CD4-positive, CD25-positive, alpha-beta regulatory T cell (primary cell): ENCODE data around the gene NEURL1. TPM values are rescaled to one million over a fixed set of nuclear protein-coding genes. Genes with fewer than 3 reads are reported as not detected.
A peak's percentile ranks its signal among the peaks of the same experiment; 100 is the strongest.

ENCODE experiments used
- ATAC-seq, 2 donors: fragments of 150-1000 bp; cut with Tn5 transposase; one replicate each; pipeline ENCODE4 v1.10.0; 2021; ENCODE audit warnings: low read depth in 2 of 2, moderate number of reproducible peaks in 2 of 2, moderate library complexity in 1 of 2
- DNase-seq, 3 donors: peaks; one replicate each; pipeline versions ENCODE4 v3.0.0 to v3.0.0-alpha.2; 2012 to 2022; ENCODE audit warnings: mixed read lengths in 1 of 3
- H3K27ac ChIP-seq: one replicate; pipeline ENCODE4 v1.7.0; 2013; ENCODE audit warnings: mild to moderate bottlenecking, low read length; ENCODE audit not compliant: insufficient read depth, poor library complexity, severe bottlenecking
- H3K27me3 ChIP-seq: one replicate; pipeline ENCODE4 v1.7.0; 2013; ENCODE audit warnings: low read length; ENCODE audit not compliant: control insufficient read depth, insufficient read depth
- H3K36me3 ChIP-seq: one replicate; pipeline ENCODE4 v1.7.0; 2013; ENCODE audit warnings: mild to moderate bottlenecking, low read length, moderate library complexity; ENCODE audit not compliant: control insufficient read depth, insufficient read depth
- H3K4me1 ChIP-seq: 2 replicates; pipeline ENCODE4 v1.7.0; 2013; ENCODE audit warnings: mild to moderate bottlenecking, low read length; ENCODE audit not compliant: insufficient read depth, control insufficient read depth, poor library complexity, severe bottlenecking
- H3K4me3 ChIP-seq: one replicate; pipeline ENCODE4 v1.7.0; 2013; ENCODE audit warnings: low read depth, mild to moderate bottlenecking, low read length, moderate library complexity
- H3K9me3 ChIP-seq, 2 experiments: 1 replicate in 1 of 2; 2 replicates in 1 of 2; pipeline ENCODE4 v1.7.0; 2013; ENCODE audit warnings: low read length in 2 of 2, mild to moderate bottlenecking in 1 of 2, moderate library complexity in 1 of 2; ENCODE audit not compliant: control insufficient read depth in 2 of 2
- H3K27ac Mint-ChIP-seq, 3 donors: one replicate each; pipeline ENCODE4 v1.8.0; 2020 to 2022; ENCODE audit warnings: mild to moderate bottlenecking in 3 of 3, mixed read lengths in 3 of 3, moderate library complexity in 2 of 3
- H3K27me3 Mint-ChIP-seq: one replicate; pipeline ENCODE4 v1.8.0; 2022; ENCODE audit warnings: mild to moderate bottlenecking, mixed read lengths
- H3K36me3 Mint-ChIP-seq: one replicate; pipeline ENCODE4 v1.8.0; 2020; ENCODE audit warnings: mixed read lengths
- H3K4me1 Mint-ChIP-seq, 4 donors: one replicate each; pipeline ENCODE4 v1.8.0; 2020 to 2022; ENCODE audit warnings: mixed read lengths in 4 of 4, mild to moderate bottlenecking in 1 of 4
- H3K4me3 Mint-ChIP-seq, 4 donors: one replicate each; pipeline ENCODE4 v1.8.0; 2020 to 2022; ENCODE audit warnings: mild to moderate bottlenecking in 4 of 4, mixed read lengths in 4 of 4, moderate library complexity in 3 of 4
- H3K9me3 Mint-ChIP-seq, 7 donors: one replicate each; pipeline ENCODE4 v1.8.0; 2020 to 2022; ENCODE audit warnings: mixed read lengths in 7 of 7, mild to moderate bottlenecking in 3 of 7, moderate library complexity in 2 of 7
- polyA plus RNA-seq, 4 donors: library from polyadenylated mRNA; unstranded; fragments of 300-500 nt; fragmentation: Illumina TruSeq; gene quantifications; one replicate each; pipeline ENCODE4 v1.2.3, GENCODE V29; 2021
- total RNA-seq: library from RNA; stranded (reverse); gene quantifications from one replicate; pipeline ENCODE4 v1.2.3, GENCODE V29; 2022

Gene NEURL1
- total and polyA plus RNA-seq, 5 donors from 2014 or later: 0.29 to 1.1 (median 0.71) TPM

DNA sequence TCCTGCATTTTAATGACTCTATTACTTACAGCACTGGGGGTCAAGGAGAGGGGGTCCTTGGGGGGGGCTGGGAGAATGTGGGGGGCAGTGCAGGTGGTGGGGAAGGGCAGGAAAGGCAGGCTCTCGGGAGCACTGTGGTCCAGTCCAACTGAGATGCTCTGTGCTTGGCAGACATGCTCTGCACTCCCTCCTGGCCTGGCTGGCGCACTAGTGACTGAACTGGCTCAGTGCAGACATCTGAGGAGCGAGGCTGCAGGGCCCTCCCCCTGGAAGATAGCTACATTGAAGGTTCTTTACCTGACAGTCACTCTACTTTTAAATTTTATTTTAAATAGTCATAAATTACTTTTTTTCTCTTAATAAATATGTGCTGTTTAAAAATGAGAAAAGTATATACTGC, 105.7 kb downstream of the NEURL1 start:
- no peak for ATAC-seq
- Mint-ChIP-seq H3K36me3 (peaks cover 5% of the 10 kb centered on the region), H3K9me3 (no peaks in the 10 kb centered on the region), H3K27ac (no peak overlapping the region), H3K4me1 (no peaks in the 10 kb centered on the region), H3K4me3 (no peak overlapping the region), H3K27me3 (no peaks in the 10 kb centered on the region)
- no peak for DNase-seq
- Histone ChIP-seq H3K4me1 (no peaks in the 10 kb centered on the region), H3K9me3 (no peaks in the 10 kb centered on the region), H3K4me3 (no peak overlapping the region), H3K27ac (no peak overlapping the region), H3K27me3 (no peaks in the 10 kb centered on the region), H3K36me3 (no peaks in the 10 kb centered on the region)

DNA sequence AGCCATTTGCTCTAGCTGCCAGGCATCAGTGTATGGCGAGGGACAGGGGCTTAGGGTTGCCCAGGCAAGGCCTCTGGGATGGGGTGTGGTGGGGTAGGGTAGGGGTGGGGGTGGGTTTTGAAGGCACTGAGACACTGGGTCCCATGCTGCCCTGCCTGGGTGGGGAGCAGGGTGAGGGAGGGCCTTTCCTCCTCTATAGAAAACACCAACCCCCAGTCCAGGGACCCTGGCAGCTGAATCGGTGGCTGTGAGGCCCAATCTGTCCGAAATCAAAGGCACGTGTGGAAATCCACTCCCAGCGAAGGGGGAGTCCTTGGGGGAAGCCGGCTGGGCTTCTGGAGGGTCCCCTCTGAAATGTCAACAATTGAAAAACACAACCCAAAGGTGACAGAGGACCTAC, 106.4 kb downstream of the NEURL1 start:
- Histone ChIP-seq H3K27me3 (no peaks in the 10 kb centered on the region), H3K4me1 (no peaks in the 10 kb centered on the region), H3K4me3 (no peak overlapping the region), H3K27ac (no peak overlapping the region), H3K9me3 (no peaks in the 10 kb centered on the region), H3K36me3 (no peaks in the 10 kb centered on the region)
- Mint-ChIP-seq H3K36me3 (peaks cover 5% of the 10 kb centered on the region), H3K4me3 (no peak overlapping the region), H3K27ac (no peak overlapping the region), H3K4me1 (no peaks in the 10 kb centered on the region), H3K27me3 (no peaks in the 10 kb centered on the region), H3K9me3 (no peaks in the 10 kb centered on the region)
- DNase-seq: no peak
- ATAC-seq: no peak

DNA sequence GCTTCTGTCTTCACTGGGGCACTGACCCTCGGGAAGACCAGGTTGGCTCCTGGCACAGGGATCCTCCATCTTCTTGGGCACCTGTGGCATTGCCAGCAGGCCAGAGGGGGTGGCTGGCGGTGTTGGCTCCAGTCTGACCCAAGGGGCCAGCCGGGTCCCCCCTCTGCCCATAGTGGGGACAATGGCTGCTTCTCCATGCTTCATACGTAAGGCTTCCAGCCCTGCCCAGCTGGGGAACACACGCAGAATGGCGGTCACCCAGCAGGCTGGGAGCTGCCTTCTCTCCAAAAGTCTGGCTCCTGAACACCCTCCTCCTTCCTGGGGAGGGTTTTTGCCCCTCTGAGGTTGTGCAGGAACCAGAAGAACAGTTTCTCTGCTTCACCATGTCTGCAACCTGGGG, 106.8 kb downstream of the NEURL1 start:
- Histone ChIP-seq H3K36me3 (no peaks in the 10 kb centered on the region), H3K27me3 (no peaks in the 10 kb centered on the region), H3K4me3 (no peak overlapping the region), H3K9me3 (no peaks in the 10 kb centered on the region), H3K4me1 (no peaks in the 10 kb centered on the region), H3K27ac (no peak overlapping the region)
- no peaks in the 10 kb centered on the region for H3K9me3 Mint-ChIP-seq
- DNase-seq (no peak), ATAC-seq (no peak)
- H3K27ac Mint-ChIP-seq: no peak overlapping the region
- H3K4me3 Mint-ChIP-seq: no peak overlapping the region
- H3K36me3 Mint-ChIP-seq: peaks cover 5% of the 10 kb centered on the region
- no peaks in the 10 kb centered on the region for H3K27me3 Mint-ChIP-seq
- no peaks in the 10 kb centered on the region for H3K4me1 Mint-ChIP-seq

DNA sequence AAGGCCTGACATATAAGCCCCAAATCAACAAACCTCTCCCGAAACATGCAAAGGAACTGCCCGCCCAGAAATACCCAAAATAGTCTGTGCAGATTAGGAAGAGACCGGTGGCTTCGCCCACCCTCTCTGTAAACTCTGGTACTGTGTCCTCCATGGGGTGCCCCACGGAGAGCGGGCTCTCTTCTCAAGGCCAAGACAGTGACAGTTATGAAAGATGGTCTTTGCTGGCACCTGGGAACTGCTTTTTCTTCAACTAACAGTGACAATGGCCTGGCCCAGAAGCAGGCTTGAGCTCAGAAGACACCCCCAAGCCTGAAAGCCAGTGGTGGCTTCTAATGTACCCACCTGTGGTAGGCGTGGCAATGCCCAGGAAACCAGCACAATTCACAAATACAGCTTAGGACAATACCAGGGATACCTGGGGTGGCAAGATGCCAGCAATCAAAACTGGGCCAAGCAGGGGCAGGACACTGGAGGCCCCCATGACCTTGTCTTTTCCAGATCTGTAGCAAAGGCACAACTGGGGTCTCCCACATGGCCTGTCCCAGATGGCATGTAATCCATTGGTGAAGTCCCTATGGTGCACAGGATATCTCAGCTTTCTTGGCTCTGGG, 107.6 kb downstream of the NEURL1 start:
- H3K27me3 Mint-ChIP-seq: no peaks in the 10 kb centered on the region
- no peaks in the 10 kb centered on the region for H3K4me1 ChIP-seq
- H3K4me3 ChIP-seq: no peak overlapping the region
- ATAC-seq: no peak
- H3K27me3 ChIP-seq: no peaks in the 10 kb centered on the region
- H3K9me3 ChIP-seq: no peaks in the 10 kb centered on the region
- no peak overlapping the region for H3K27ac Mint-ChIP-seq
- no peaks in the 10 kb centered on the region for H3K36me3 ChIP-seq
- no peaks in the 10 kb centered on the region for H3K4me1 Mint-ChIP-seq
- no peak for DNase-seq
- no peak overlapping the region for H3K27ac ChIP-seq
- H3K36me3 Mint-ChIP-seq: peaks cover 5% of the 10 kb centered on the region
- H3K9me3 Mint-ChIP-seq: no peaks in the 10 kb centered on the region
- no peak overlapping the region for H3K4me3 Mint-ChIP-seq

DNA sequence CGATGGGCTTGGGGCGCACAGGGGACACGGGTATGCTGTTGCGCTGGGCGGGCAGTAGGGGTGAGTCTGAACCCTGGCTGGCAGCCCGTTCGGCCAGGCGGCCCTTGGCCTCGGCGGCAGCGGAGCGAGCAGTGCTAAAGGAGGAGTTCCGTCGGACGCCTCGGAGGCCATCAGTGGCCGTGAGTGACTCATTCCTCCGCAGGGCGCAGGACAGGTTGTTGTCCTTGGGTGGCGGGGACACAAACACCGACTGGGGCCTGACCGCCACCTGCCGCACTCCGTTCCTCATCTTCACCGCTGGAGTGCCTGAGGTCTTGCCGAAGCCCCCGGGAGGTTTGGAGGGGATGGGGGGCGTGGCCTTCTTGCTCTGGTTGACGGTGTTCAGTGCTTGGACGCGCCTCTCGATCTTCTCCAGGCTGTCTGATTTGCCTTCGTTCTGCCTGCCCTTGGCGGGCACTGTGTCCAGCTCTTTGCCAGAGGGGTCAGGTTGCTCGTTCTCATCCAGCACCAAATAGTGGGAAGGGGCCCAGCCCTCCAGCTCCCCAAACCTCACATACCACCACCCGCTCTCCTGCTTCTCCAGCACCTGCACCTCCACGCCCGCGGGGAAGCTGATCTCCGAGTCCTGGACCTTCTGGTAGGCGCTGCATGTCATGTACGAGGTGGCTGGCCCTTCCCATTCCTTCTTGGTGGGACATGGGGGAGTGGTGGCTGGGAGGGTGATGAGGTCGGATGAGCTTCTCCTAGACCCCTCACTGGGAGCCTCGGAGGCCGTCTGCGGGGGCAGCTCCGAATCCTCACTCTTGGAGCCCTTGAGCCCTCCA, 108.7 kb downstream of the NEURL1 start:
- no peak for DNase-seq
- H3K9me3 ChIP-seq: no peaks in the 10 kb centered on the region

DNA sequence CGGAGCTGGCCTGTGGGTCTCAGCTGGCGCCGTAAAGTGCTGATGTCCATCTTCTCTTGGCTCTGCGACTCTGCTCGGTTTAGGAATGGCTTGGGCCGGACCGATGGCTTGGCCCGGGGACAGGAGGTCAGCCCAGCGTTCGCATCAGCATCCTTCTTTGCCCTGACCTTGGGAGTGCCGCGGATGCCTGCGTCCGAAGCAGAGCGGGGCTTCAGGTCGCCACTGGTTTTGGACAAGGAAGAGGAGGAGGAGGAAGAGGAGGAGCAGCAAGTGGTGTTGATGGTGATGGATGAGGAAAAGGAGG, 109.3 kb downstream of the NEURL1 start:
- ATAC-seq (no peak), DNase-seq (no peak)
- peaks cover 5% of the 10 kb centered on the region for H3K36me3 Mint-ChIP-seq
- Histone ChIP-seq H3K27me3 (no peaks in the 10 kb centered on the region), H3K4me3 (no peak overlapping the region), H3K9me3 (no peaks in the 10 kb centered on the region), H3K36me3 (no peaks in the 10 kb centered on the region), H3K4me1 (no peaks in the 10 kb centered on the region), H3K27ac (no peak overlapping the region)
- no peak overlapping the region for H3K4me3 Mint-ChIP-seq
- no peaks in the 10 kb centered on the region for H3K27me3 Mint-ChIP-seq
- no peaks in the 10 kb centered on the region for H3K4me1 Mint-ChIP-seq
- H3K27ac Mint-ChIP-seq: no peak overlapping the region
- no peaks in the 10 kb centered on the region for H3K9me3 Mint-ChIP-seq

More for the DNA sequence above, 108.7 kb downstream of the NEURL1 start:
- Histone ChIP-seq H3K4me1 (no peaks in the 10 kb centered on the region), H3K27me3 (no peaks in the 10 kb centered on the region), H3K27ac (no peak overlapping the region), H3K36me3 (no peaks in the 10 kb centered on the region), H3K4me3 (no peak overlapping the region)
- Mint-ChIP-seq H3K4me3 (no peak overlapping the region), H3K4me1 (no peaks in the 10 kb centered on the region), H3K36me3 (peaks cover 5% of the 10 kb centered on the region), H3K27me3 (no peaks in the 10 kb centered on the region), H3K9me3 (no peaks in the 10 kb centered on the region), H3K27ac (peak overlapping the region in 1 of 3 donors; percentile 65)
- ATAC-seq: no peak

DNA sequence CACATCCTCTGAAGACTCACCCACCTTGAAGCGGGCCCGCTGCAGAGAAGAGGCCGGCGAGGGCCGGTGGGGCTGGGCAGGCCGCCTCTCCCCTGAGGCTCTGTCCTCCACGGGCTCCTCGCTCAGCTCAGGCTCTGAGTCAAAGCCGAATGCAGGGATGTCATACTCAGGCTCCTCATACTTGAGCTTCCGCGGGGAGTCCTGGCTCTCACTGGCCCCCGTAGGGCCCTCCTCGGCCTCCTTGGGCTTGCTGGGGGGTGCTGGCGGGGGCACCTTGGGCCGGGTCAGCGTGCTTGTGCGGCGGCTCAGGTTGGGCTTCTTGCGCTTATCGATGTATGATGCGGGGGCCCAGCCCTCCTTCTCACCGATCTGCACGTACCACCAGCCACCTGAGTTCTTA, 109.9 kb downstream of the NEURL1 start:
- no peak overlapping the region for H3K27ac Mint-ChIP-seq

More for the DNA sequence above, 109.9 kb downstream of the NEURL1 start:
- H3K4me1 Mint-ChIP-seq: no peaks in the 10 kb centered on the region
- no peak overlapping the region for H3K4me3 Mint-ChIP-seq
- H3K4me3 ChIP-seq: no peak overlapping the region
- no peak for ATAC-seq
- H3K27me3 Mint-ChIP-seq: no peaks in the 10 kb centered on the region
- no peak overlapping the region for H3K27ac ChIP-seq
- H3K9me3 ChIP-seq: no peaks in the 10 kb centered on the region
- no peaks in the 10 kb centered on the region for H3K36me3 ChIP-seq
- peaks cover 5% of the 10 kb centered on the region for H3K36me3 Mint-ChIP-seq
- H3K9me3 Mint-ChIP-seq: no peaks in the 10 kb centered on the region
- no peak for DNase-seq
- H3K27me3 ChIP-seq: no peaks in the 10 kb centered on the region
- no peaks in the 10 kb centered on the region for H3K4me1 ChIP-seq
